ENCODE data around the gene RTL10. TPM values are rescaled to one million over a fixed set of nuclear protein-coding genes. Genes with fewer than 3 reads are reported as not detected.
"Not testable (repeated sequence)": the region's sequence is repeated elsewhere in the genome, so short reads cannot be mapped to it uniquely, and the experiment has no call there.

Gene RTL10
- total and polyA plus RNA-seq, 7 experiments from 2014 or later = 14.9 to 36.8 (median 20.8) TPM

DNA sequence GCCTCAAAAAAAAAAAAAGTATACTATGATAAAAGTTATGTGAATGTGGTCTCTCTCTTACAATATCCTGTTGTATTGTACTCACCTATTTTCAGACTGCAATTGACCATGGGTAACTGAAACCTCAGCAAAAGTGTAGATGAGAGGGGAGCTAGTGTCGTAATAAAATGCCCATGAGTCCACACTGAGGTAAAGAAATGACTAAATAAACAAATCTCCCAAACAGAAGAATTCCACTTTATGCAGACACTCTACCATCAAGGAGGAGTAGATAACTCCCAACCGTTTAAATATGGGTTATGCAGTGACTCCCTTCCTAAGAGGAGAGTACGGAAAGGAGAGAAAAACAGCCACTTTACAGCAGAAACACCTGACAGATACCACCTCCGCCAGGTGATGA, 14.6 kb downstream of the RTL10 start:
- H3K4me1 Mint-ChIP-seq = peaks cover 6 to 50% (median 29%) of the 10 kb centered on the region in 7 donors
- Histone ChIP-seq H3K9me3 (ENCODE audit: control insufficient read depth in 2 of 3, low read length in 3 of 3) (no peaks in the 10 kb centered on the region), H3K4me1 (ENCODE audit: control insufficient read depth in 2 of 2, insufficient read depth in 2 of 2, low read length in 2 of 2) (peaks cover 0 to 15% of the 10 kb centered on the region in 2 donors), H3K36me3 (ENCODE audit: control insufficient read depth in 2 of 3, insufficient read depth in 3 of 3, low read length in 3 of 3) (no peaks in the 10 kb centered on the region), H3K27me3 (ENCODE audit: control insufficient read depth in 2 of 2, insufficient read depth in 2 of 2, low read length in 2 of 2) (no peaks in the 10 kb centered on the region), H3K4me3 (ENCODE audit: low read length) (no peak overlapping the region), H3K27ac (ENCODE audit: low read depth, low read length) (no peak overlapping the region)
- no peak overlapping the region for H3K4me3 Mint-ChIP-seq
- H3K9me3 Mint-ChIP-seq = peaks cover 0 to 3% (median 0%) of the 10 kb centered on the region in 11 donors
- CTCF ChIA-PET = interaction anchor here (1.2 kb wide), 1 partner anchor 110 kb away, joined by 3 read pairs; no protein-coding TSS in a partner anchor
- no peak for ATAC-seq
- H3K36me3 Mint-ChIP-seq = peaks cover 0 to 13% (median 4%) of the 10 kb centered on the region in 5 donors
- no peak for DNase-seq
- intact Hi-C loops (cut with micrococcal nuclease) = no loop called here
- POLR2A ChIA-PET = no interaction called here
- no peak overlapping the region for H3K27ac Mint-ChIP-seq
- H3K27me3 Mint-ChIP-seq = no peaks in the 10 kb centered on the region

DNA sequence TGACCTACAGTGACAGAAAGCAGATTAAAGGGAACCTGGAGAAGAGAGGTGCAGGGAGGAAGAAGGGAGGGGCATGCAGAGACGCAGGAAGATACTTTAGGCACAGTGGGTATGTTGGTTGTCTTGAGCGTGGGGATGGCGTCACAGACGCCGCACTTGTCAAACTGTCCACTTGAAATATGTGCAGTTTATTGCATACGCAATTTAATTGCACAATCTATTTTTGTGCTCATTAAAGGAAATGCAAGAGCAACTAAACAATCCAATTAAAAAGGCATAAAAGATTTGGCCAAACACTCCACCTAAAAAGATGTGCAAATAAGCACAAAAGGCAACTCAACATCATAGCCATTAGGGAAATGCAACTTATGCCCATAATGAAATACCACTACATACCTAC, 16.8 kb downstream of the RTL10 start:
- peaks cover 0 to 17% (median 4%) of the 10 kb centered on the region in 5 donors for H3K36me3 Mint-ChIP-seq
- DNase-seq (no peak), ATAC-seq (no peak)
- Histone ChIP-seq H3K4me3 (ENCODE audit: low read length) (no peak overlapping the region), H3K27me3 (ENCODE audit: control insufficient read depth in 2 of 2, insufficient read depth in 2 of 2, low read length in 2 of 2) (no peaks in the 10 kb centered on the region), H3K9me3 (ENCODE audit: control insufficient read depth in 2 of 3, low read length in 3 of 3) (no peaks in the 10 kb centered on the region), H3K36me3 (ENCODE audit: control insufficient read depth in 2 of 3, insufficient read depth in 3 of 3, low read length in 3 of 3) (no peaks in the 10 kb centered on the region), H3K4me1 (ENCODE audit: control insufficient read depth in 2 of 2, insufficient read depth in 2 of 2, low read length in 2 of 2) (no peaks in the 10 kb centered on the region), H3K27ac (ENCODE audit: low read depth, low read length) (no peak overlapping the region)
- H3K9me3 Mint-ChIP-seq = peaks cover 0 to 3% (median 0%) of the 10 kb centered on the region in 11 donors
- H3K4me3 Mint-ChIP-seq = no peak overlapping the region
- H3K4me1 Mint-ChIP-seq = peaks cover 0 to 50% (median 24%) of the 10 kb centered on the region in 7 donors
- ChIA-PET CTCF (no interaction called here), POLR2A (no interaction called here)
- intact Hi-C loops (cut with micrococcal nuclease) = no loop called here
- H3K27ac Mint-ChIP-seq = peak overlapping the region in 1 of 9 donors; percentile 31
- no peaks in the 10 kb centered on the region for H3K27me3 Mint-ChIP-seq

- H3K4me1 ChIP-seq (ENCODE audit: control insufficient read depth in 2 of 2, insufficient read depth in 2 of 2, low read length in 2 of 2) = no peaks in the 10 kb centered on the region
- H3K4me3 Mint-ChIP-seq = no peak overlapping the region
- H3K27me3 ChIP-seq (ENCODE audit: control insufficient read depth in 2 of 2, insufficient read depth in 2 of 2, low read length in 2 of 2) = no peaks in the 10 kb centered on the region
- H3K27me3 Mint-ChIP-seq = no peaks in the 10 kb centered on the region
- ChIA-PET POLR2A (no interaction called here), CTCF (interaction anchor here (0.6 kb wide), 1 partner anchor 30 kb away, joined by 4 read pairs; no protein-coding TSS in a partner anchor)
- no peaks in the 10 kb centered on the region for H3K9me3 ChIP-seq (ENCODE audit: control insufficient read depth in 2 of 3, low read length in 3 of 3)
- H3K36me3 ChIP-seq (ENCODE audit: control insufficient read depth in 2 of 3, insufficient read depth in 3 of 3, low read length in 3 of 3) = no peaks in the 10 kb centered on the region
- peaks cover 0 to 17% (median 4%) of the 10 kb centered on the region in 5 donors for H3K36me3 Mint-ChIP-seq
- H3K4me3 ChIP-seq (ENCODE audit: low read length) = no peak overlapping the region
- peaks cover 0 to 3% (median 0%) of the 10 kb centered on the region in 11 donors for H3K9me3 Mint-ChIP-seq
- peaks cover 0 to 54% (median 22%) of the 10 kb centered on the region in 7 donors for H3K4me1 Mint-ChIP-seq
- no peak for DNase-seq
- ATAC-seq = no peak
- intact Hi-C loops (cut with micrococcal nuclease) = no loop called here
- H3K27ac ChIP-seq (ENCODE audit: low read depth, low read length) = no peak overlapping the region
- H3K27ac Mint-ChIP-seq = peak overlapping the region in 3 of 9 donors; percentile 21 to 54 (median 29)
Measured at GRCh38 chr22:19836512-19836911, 18.2 kb downstream of the RTL10 start.

- DNase-seq (no peak), ATAC-seq (no peak)
- Mint-ChIP-seq H3K36me3 (peaks cover 0 to 13% (median 0%) of the 10 kb centered on the region in 5 donors), H3K4me1 (peaks cover 0 to 47% (median 22%) of the 10 kb centered on the region in 7 donors), H3K27me3 (no peaks in the 10 kb centered on the region), H3K4me3 (no peak overlapping the region), H3K9me3 (peaks cover 0 to 3% (median 0%) of the 10 kb centered on the region in 11 donors), H3K27ac (peak overlapping the region in 2 of 9 donors; percentile 17 to 25)
- no peak overlapping the region for H3K4me3 ChIP-seq (ENCODE audit: low read length)
- no peaks in the 10 kb centered on the region for H3K36me3 ChIP-seq (ENCODE audit: control insufficient read depth in 2 of 3, insufficient read depth in 3 of 3, low read length in 3 of 3)
- no peaks in the 10 kb centered on the region for H3K9me3 ChIP-seq (ENCODE audit: control insufficient read depth in 2 of 3, low read length in 3 of 3)
- H3K27ac ChIP-seq (ENCODE audit: low read depth, low read length) = no peak overlapping the region
- ChIA-PET POLR2A (no interaction called here), CTCF (interaction anchor here (0.6 kb wide), 1 partner anchor 121 kb away, joined by 8 read pairs; no protein-coding TSS in a partner anchor)
- no peaks in the 10 kb centered on the region for H3K4me1 ChIP-seq (ENCODE audit: control insufficient read depth in 2 of 2, insufficient read depth in 2 of 2, low read length in 2 of 2)
- H3K27me3 ChIP-seq (ENCODE audit: control insufficient read depth in 2 of 2, insufficient read depth in 2 of 2, low read length in 2 of 2) = no peaks in the 10 kb centered on the region
- intact Hi-C loops (cut with micrococcal nuclease) = no loop called here
Measured at GRCh38 chr22:19834599-19834998, 20.1 kb downstream of the RTL10 start.

DNA sequence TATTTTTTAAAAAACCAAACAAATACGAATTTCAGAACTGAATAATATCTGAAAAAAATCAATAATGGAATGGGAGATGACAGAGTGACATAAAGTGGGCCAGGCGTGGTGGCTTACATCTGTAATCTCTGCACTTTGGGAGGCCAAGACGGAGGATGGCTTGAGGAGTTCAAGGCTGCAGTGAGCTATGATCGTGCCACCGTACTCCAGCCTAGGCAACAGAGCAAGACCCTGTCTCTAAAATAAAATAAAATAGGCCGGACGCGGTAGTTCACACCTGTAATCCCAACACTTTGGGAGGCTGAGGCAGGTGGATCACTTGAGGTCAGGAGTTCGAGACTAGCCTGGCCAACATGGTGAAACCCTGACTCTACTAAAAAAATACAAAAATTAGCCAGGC, 21.3 kb downstream of the RTL10 start:
- H3K4me3 Mint-ChIP-seq; H3K9me3 ChIP-seq (ENCODE audit: control insufficient read depth in 2 of 3, low read length in 3 of 3); H3K27ac ChIP-seq (ENCODE audit: low read depth, low read length); ATAC-seq; H3K27me3 Mint-ChIP-seq; DNase-seq; H3K4me1 ChIP-seq (ENCODE audit: control insufficient read depth in 2 of 2, insufficient read depth in 2 of 2, low read length in 2 of 2); H3K9me3 Mint-ChIP-seq; CTCF ChIA-PET; intact Hi-C loops (cut with micrococcal nuclease); H3K4me3 ChIP-seq (ENCODE audit: low read length); H3K36me3 Mint-ChIP-seq; H3K36me3 ChIP-seq (ENCODE audit: control insufficient read depth in 2 of 3, insufficient read depth in 3 of 3, low read length in 3 of 3); H3K27me3 ChIP-seq (ENCODE audit: control insufficient read depth in 2 of 2, insufficient read depth in 2 of 2, low read length in 2 of 2): not testable (repeated sequence)
- H3K4me1 Mint-ChIP-seq = peaks cover 0 to 43% (median 22%) of the 10 kb centered on the region in 7 donors
- peak overlapping the region in 1 of 9 donors; percentile 25 for H3K27ac Mint-ChIP-seq
- POLR2A ChIA-PET = interaction anchor here (1.0 kb wide), 1 partner anchor 21 kb away, joined by 3 read pairs; the partner anchor contains the start of genes GNB1L and RTL10

- Mint-ChIP-seq H3K27me3 (no peaks in the 10 kb centered on the region), H3K27ac (peak overlapping the region in 1 of 9 donors; percentile 25), H3K9me3 (peaks cover 0 to 3% (median 0%) of the 10 kb centered on the region in 11 donors), H3K4me3 (no peak overlapping the region), H3K36me3 (peaks cover 0 to 10% (median 4%) of the 10 kb centered on the region in 5 donors), H3K4me1 (peaks cover 0 to 43% (median 21%) of the 10 kb centered on the region in 7 donors)
- H3K27me3 ChIP-seq (ENCODE audit: control insufficient read depth in 2 of 2, insufficient read depth in 2 of 2, low read length in 2 of 2) = no peaks in the 10 kb centered on the region
- POLR2A ChIA-PET = interaction anchor here (0.7 to 1.0 kb wide), 2 partner anchors 22 to 30 kb away, joined by 3 read pairs; partner anchors contain the start of genes GNB1L and RTL10
- intact Hi-C loops (cut with micrococcal nuclease) = no loop called here
- H3K4me3 ChIP-seq (ENCODE audit: low read length) = no peak overlapping the region
- CTCF ChIA-PET = no interaction called here
- H3K4me1 ChIP-seq (ENCODE audit: control insufficient read depth in 2 of 2, insufficient read depth in 2 of 2, low read length in 2 of 2) = no peaks in the 10 kb centered on the region
- ATAC-seq = no peak
- no peak for DNase-seq
- H3K36me3 ChIP-seq (ENCODE audit: control insufficient read depth in 2 of 3, insufficient read depth in 3 of 3, low read length in 3 of 3) = no peaks in the 10 kb centered on the region
- H3K9me3 ChIP-seq (ENCODE audit: control insufficient read depth in 2 of 3, low read length in 3 of 3) = no peaks in the 10 kb centered on the region
- no peak overlapping the region for H3K27ac ChIP-seq (ENCODE audit: low read depth, low read length)
Measured at GRCh38 chr22:19832476-19833108, 22.1 kb downstream of the RTL10 start.
